Suprapubic skin (tissue), 3 donors: ENCODE measurements around the gene LRMDA.

ENCODE experiments used
- EP300 ChIP-seq: sonication (generic); formaldehyde crosslinking; IDR thresholded peaks from one replicate; pipeline ENCODE4 v1.6.1; 2017; ENCODE audit warnings: antibody characterized with exemption
- POLR2A ChIP-seq, 2 donors: fragments of 450-650 bp; IDR thresholded peaks; one replicate each; pipeline ENCODE4 v1.6.1; 2017; ENCODE audit warnings: antibody characterized with exemption in 2 of 2, mild to moderate bottlenecking in 2 of 2, moderate library complexity in 2 of 2
- TF ChIP-seq, protein P1 (sequence below), 2 donors: fragments of 200-600 bp in 1 of 2; fragments of 450-650 bp in 1 of 2; sonication (generic) in 1 of 2; IDR thresholded peaks; one replicate each; pipeline ENCODE4 v1.5.1; 2016 to 2019; ENCODE audit warnings: antibody characterized with exemption in 2 of 2, mild to moderate bottlenecking in 1 of 2, moderate library complexity in 1 of 2

DNA sequence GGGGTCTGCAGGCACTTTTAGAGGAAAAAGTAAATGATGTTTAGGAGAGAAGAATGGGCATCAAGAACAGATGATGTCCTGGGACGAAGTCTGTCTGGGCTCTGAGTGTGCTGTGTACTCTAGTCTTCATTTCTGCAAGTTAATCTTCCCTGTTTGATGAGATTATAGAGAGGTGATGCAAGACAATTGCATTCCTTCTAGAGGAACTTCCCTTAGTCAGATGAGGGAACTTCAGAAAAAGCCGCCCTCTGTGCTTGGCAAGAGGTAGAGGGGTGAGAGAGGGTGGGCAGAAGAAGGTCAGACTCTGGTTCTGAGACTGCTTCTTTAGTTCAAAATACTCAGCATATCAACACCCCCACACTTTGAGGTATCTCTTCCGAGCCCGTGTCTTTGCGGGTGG is 797.9 kb downstream of the LRMDA start:
- TF ChIP-seq, protein P1, sequence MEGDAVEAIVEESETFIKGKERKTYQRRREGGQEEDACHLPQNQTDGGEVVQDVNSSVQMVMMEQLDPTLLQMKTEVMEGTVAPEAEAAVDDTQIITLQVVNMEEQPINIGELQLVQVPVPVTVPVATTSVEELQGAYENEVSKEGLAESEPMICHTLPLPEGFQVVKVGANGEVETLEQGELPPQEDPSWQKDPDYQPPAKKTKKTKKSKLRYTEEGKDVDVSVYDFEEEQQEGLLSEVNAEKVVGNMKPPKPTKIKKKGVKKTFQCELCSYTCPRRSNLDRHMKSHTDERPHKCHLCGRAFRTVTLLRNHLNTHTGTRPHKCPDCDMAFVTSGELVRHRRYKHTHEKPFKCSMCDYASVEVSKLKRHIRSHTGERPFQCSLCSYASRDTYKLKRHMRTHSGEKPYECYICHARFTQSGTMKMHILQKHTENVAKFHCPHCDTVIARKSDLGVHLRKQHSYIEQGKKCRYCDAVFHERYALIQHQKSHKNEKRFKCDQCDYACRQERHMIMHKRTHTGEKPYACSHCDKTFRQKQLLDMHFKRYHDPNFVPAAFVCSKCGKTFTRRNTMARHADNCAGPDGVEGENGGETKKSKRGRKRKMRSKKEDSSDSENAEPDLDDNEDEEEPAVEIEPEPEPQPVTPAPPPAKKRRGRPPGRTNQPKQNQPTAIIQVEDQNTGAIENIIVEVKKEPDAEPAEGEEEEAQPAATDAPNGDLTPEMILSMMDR (IDR thresholded peaks at IDR 0.05): no peak
- TF ChIP-seq EP300 (no peak), POLR2A (IDR thresholded peaks at IDR 0.05) (no peak)
